HG03460 (cell line): ENCODE results near the gene SCRT2.
"Not testable (repeated sequence)": the region's sequence is repeated elsewhere in the genome, so short reads cannot be mapped to it uniquely, and the experiment has no call there.

ENCODE experiments used
- ATAC-seq: cut with Tn5 transposase; IDR thresholded peaks from one replicate; pipeline ENCODE4 v1.9.1; 2021; ENCODE audit not compliant: unreplicated experiment

The SCRT2 gene

GRCh38 chr20:675453-676314 is at the start of gene SCRT2:
Gene SCRT2, minus strand, starts transcription at chr20:675802. Its CDS starts 201 bp downstream, at chr20:675601.
- ATAC-seq, result no peak

GRCh38 chr20:724797-725196 is 49.2 kb upstream of the SCRT2 start:
- ATAC-seq, result not testable (repeated sequence)

GRCh38 chr20:723756-724155 is 48.2 kb upstream of the SCRT2 start:
- no peak for ATAC-seq

GRCh38 chr20:722822-723644 is 47.4 kb upstream of the SCRT2 start:
- no peak for ATAC-seq

- ATAC-seq, result no peak
These were observed 46.3 kb upstream of the SCRT2 start for GRCh38 chr20:721876-722275.

- ATAC-seq, result no peak
These were observed 44.2 kb upstream of the SCRT2 start for GRCh38 chr20:719816-720215.

- ATAC-seq, result no peak
These were observed 43.5 kb upstream of the SCRT2 start for GRCh38 chr20:719068-719467.

GRCh38 chr20:717832-718231 is 42.2 kb upstream of the SCRT2 start:
- ATAC-seq, result no peak

GRCh38 chr20:717271-717670 is 41.7 kb upstream of the SCRT2 start:
- no peak for ATAC-seq

GRCh38 chr20:714453-714852 is 38.9 kb upstream of the SCRT2 start:
- no peak for ATAC-seq

- ATAC-seq, result no peak
These were observed 36.0 kb upstream of the SCRT2 start for GRCh38 chr20:711576-711975.

GRCh38 chr20:710780-711450 is 35.3 kb upstream of the SCRT2 start:
- ATAC-seq, result no peak

GRCh38 chr20:709991-710779 is 34.6 kb upstream of the SCRT2 start:
- ATAC-seq, result no peak

GRCh38 chr20:709423-709822 is 33.8 kb upstream of the SCRT2 start:
- no peak for ATAC-seq

- ATAC-seq, result no peak
These were observed 33.4 kb upstream of the SCRT2 start for GRCh38 chr20:708956-709355.

- no peak for ATAC-seq
These were observed 32.0 kb upstream of the SCRT2 start for GRCh38 chr20:707451-708110.

GRCh38 chr20:706366-706885 is 30.8 kb upstream of the SCRT2 start:
- ATAC-seq, result no peak

GRCh38 chr20:704726-705125 is 29.1 kb upstream of the SCRT2 start:
- no peak for ATAC-seq

GRCh38 chr20:703426-703825 is 27.8 kb upstream of the SCRT2 start:
- ATAC-seq, result no peak

GRCh38 chr20:703006-703405 is 27.4 kb upstream of the SCRT2 start:
- ATAC-seq, result no peak
